Measurements from ENCODE around the gene TSC2.
A peak's percentile ranks its signal among the peaks of the same experiment; 100 is the strongest.
"Not testable (repeated sequence)": the region's sequence is repeated elsewhere in the genome, so short reads cannot be mapped to it uniquely, and the experiment has no call there.

Gene TSC2

DNA sequence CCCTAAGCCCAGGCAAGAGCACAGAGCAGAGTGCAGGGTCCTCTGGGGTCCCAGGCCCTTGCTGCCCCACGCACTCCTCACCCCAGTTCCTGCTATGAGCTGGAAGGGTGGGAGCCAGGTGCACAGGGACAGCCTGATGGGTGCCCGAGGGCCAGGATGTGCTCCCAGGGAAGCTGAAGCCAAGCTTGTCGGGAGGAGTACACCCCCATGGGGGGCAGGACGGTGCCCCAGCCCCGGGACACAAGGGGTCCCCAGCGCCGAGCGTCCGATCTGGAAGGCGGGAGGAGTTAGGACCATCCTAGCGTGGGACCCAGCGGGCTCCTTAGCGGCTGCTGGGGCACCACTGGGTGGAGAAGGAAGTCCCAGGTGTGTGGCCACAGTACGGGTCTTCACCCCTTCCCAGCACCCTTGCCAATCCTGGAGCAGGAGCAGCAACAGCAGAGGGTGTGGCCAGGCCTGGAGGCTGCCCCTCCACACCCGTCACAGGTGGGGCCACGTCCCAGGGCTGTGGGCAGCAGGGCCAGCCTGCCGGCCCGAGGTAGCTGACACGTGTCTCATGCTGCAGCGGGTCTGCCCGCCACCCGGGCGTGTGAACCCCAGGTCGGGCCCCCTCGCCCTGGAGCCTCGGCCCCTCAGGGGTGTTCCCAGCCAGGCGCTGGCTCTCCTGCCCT, 76.1 kb downstream of the TSC2 start:
- H3K4me3 Mint-ChIP-seq; H3K36me3 Mint-ChIP-seq (ENCODE audit: low read depth); ATAC-seq; H3K27me3 Mint-ChIP-seq; H3K9me3 Mint-ChIP-seq; DNase-seq; H3K27ac Mint-ChIP-seq: not testable (repeated sequence)
- H3K4me1 Mint-ChIP-seq, result peaks cover 13% of the 10 kb centered on the region

DNA sequence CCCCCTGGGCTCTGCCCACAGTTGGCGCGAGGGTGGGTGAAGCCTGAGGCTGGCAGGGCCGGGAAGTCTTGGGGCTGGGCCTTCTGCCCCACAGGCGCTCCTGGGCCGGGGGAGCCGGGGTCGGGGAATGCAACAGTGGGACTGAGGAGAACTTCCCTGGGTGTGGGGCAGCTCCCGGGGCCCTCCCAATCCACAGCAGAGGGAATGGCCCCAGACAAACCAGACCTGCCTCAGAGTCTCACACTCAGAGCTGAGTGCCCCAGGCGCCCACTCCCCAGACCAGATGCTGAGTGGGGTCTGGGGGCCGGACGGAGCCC, 76.5 kb downstream of the TSC2 start:
- H3K36me3 Mint-ChIP-seq (ENCODE audit: low read depth); H3K27me3 Mint-ChIP-seq; H3K4me3 Mint-ChIP-seq; H3K27ac Mint-ChIP-seq; H3K9me3 Mint-ChIP-seq; DNase-seq; ATAC-seq: not testable (repeated sequence)
- peaks cover 16% of the 10 kb centered on the region for H3K4me1 Mint-ChIP-seq

DNA sequence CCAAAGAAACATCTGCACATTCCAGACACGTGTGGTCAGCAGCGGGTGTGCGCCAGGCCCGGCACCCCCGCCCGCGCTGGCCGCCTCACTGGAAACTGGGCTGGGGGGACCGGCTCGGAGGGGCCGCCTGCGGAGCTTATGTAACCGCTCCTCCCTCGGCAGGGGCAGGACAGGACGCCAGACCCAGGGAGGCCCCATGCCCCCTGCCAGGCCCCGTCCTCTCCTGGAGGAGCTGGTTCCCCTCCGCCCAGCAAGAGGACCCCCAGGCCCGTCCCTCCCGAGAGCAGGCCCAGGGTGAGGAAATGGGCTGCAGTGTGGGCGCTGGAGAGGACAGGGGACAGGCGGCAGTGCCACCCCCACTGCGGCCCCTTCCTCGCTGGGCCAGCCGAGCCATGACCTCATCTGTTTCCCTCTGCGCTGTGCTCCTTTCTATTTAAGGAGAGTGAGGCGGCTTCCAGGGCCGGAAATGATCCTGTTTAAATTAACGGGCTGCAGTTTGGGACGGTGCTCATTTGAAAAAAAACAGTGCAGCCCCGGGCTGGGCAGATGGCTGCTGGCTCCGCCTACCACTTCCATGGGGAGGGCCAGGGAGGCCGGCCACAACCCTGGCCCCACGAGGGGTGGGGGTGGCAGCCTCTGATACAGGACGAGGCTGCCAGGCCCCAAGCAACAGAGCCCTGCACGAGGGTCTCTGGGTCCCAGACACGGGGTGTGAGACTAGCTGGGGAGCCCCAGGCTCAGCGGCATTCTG, 77.1 kb downstream of the TSC2 start:
- H3K4me3 Mint-ChIP-seq; H3K27me3 Mint-ChIP-seq; DNase-seq; H3K36me3 Mint-ChIP-seq (ENCODE audit: low read depth); H3K27ac Mint-ChIP-seq; ATAC-seq; H3K9me3 Mint-ChIP-seq: not testable (repeated sequence)
- H3K4me1 Mint-ChIP-seq, result peaks cover 18% of the 10 kb centered on the region

DNA sequence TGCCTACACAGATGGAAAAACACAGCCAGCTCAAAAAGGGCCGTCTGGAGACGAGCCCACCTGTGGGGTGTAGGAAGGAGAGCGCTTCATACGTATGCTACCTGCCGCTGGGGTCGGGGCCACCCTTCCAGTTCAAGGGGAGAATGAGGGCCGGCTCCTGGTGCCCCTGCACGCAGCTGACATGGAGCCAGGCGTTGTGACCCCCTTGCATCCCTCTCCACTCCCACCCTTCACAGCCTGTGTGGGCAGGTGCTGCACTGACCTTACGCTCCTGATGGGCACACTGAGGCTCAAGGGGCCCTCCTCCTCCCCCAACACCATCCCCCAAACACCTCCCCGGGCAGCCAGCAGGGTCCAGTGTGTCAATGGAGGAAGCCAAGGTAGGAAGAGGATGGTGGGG, 77.8 kb downstream of the TSC2 start:
- not testable (repeated sequence) for H3K27ac Mint-ChIP-seq; H3K4me3 Mint-ChIP-seq; H3K27me3 Mint-ChIP-seq; H3K9me3 Mint-ChIP-seq; ATAC-seq; H3K36me3 Mint-ChIP-seq (ENCODE audit: low read depth); DNase-seq
- H3K4me1 Mint-ChIP-seq, result peaks cover 18% of the 10 kb centered on the region

- not testable (repeated sequence) for H3K27me3 Mint-ChIP-seq; H3K4me3 Mint-ChIP-seq; H3K27ac Mint-ChIP-seq; H3K36me3 Mint-ChIP-seq (ENCODE audit: low read depth); DNase-seq; ATAC-seq; H3K9me3 Mint-ChIP-seq
- H3K4me1 Mint-ChIP-seq, result peaks cover 18% of the 10 kb centered on the region
Observed at GRCh38 chr16:2126161-2126743, 78.5 kb downstream of the TSC2 start.

DNA sequence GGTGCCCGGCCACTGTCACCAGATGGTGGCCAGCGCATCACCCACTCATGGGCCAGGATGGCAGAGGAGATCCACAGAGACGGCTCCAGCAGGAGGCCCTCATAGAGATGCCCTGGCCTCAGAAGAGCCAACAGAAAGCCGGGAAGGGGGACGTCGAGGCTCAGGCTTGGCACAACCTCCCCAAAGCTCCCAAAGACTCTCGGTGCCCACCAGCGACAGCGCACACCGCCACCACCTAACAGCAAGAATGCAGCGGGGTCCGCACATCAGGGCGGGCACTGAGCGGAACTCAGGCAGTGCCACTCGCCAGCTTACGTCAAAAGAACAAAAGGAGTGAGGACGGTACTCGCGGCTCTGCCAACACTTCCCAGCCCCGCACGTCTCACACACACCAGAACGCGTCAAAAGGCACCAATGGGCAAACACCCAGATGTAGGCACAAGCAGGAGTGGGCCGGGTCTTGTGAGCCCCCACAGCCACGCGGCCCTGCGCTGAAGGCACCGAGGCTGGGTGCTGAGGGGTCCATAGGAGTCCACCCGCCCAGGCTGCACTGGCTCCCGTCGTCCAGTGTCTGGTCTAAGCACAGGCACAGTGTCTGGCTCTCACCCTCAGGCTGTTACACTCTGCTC, 79.3 kb downstream of the TSC2 start:
- not testable (repeated sequence) for H3K27ac Mint-ChIP-seq; H3K4me3 Mint-ChIP-seq; H3K27me3 Mint-ChIP-seq; H3K36me3 Mint-ChIP-seq (ENCODE audit: low read depth); H3K9me3 Mint-ChIP-seq; DNase-seq
- ATAC-seq, result peak; percentile 3
- peaks cover 18% of the 10 kb centered on the region for H3K4me1 Mint-ChIP-seq

GRCh38 chr16:2127630-2128280, 80.0 kb downstream of the TSC2 start:
- ATAC-seq, result peak; percentile 0
- not testable (repeated sequence) for H3K27ac Mint-ChIP-seq; H3K27me3 Mint-ChIP-seq; H3K9me3 Mint-ChIP-seq; DNase-seq; H3K36me3 Mint-ChIP-seq (ENCODE audit: low read depth); H3K4me3 Mint-ChIP-seq
- H3K4me1 Mint-ChIP-seq, result peaks cover 18% of the 10 kb centered on the region

DNA sequence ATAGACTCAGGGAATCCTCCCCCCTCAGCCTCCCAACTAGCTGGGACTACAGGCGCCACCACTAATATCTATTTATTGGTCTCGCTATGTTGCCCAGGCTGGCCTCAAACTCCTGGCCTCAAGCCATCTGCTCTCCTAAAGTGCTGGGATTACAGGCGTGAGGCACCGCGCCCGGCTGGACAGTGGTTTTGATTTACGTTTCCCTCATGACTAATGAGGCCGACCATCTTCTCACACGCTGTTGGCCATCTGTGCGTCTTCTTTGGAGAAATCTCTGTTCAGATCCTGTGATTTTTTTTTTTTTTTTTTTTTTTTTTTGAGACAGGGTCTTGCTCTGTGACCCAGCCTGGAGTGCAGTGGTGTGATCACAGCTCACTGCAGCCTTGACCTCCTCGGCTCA, 81.5 kb downstream of the TSC2 start:
- H3K4me3 Mint-ChIP-seq; H3K9me3 Mint-ChIP-seq; H3K27ac Mint-ChIP-seq; ATAC-seq; H3K36me3 Mint-ChIP-seq (ENCODE audit: low read depth); H3K27me3 Mint-ChIP-seq; DNase-seq: not testable (repeated sequence)
- peaks cover 18% of the 10 kb centered on the region for H3K4me1 Mint-ChIP-seq

- H3K9me3 Mint-ChIP-seq; H3K27me3 Mint-ChIP-seq; H3K4me3 Mint-ChIP-seq; ATAC-seq; H3K36me3 Mint-ChIP-seq (ENCODE audit: low read depth); H3K27ac Mint-ChIP-seq; DNase-seq: not testable (repeated sequence)
- H3K4me1 Mint-ChIP-seq, result peaks cover 18% of the 10 kb centered on the region
Observed at GRCh38 chr16:2129890-2130447, 82.2 kb downstream of the TSC2 start.

GRCh38 chr16:2133797-2134196, 86.0 kb downstream of the TSC2 start:
- peaks cover 11% of the 10 kb centered on the region for H3K4me1 Mint-ChIP-seq
- H3K4me3 Mint-ChIP-seq, H3K27ac Mint-ChIP-seq: not testable (repeated sequence)

GRCh38 chr16:2135071-2135470, 87.3 kb downstream of the TSC2 start:
- not testable (repeated sequence) for H3K27ac Mint-ChIP-seq; ATAC-seq; H3K4me1 Mint-ChIP-seq; H3K27me3 Mint-ChIP-seq; H3K9me3 Mint-ChIP-seq; H3K36me3 Mint-ChIP-seq (ENCODE audit: low read depth)
- H3K4me3 Mint-ChIP-seq, result peak overlapping the region; percentile 74
- DNase-seq, result peak; percentile 25

More at GRCh38 chr16:2133797-2134196, 86.0 kb downstream of the TSC2 start:
- DNase-seq; H3K36me3 Mint-ChIP-seq (ENCODE audit: low read depth); H3K27me3 Mint-ChIP-seq; H3K9me3 Mint-ChIP-seq; ATAC-seq: not testable (repeated sequence)

GRCh38 chr16:2135770-2136490, 88.1 kb downstream of the TSC2 start, which contains the start of gene PKD1:
Gene PKD1 (minus strand): TSS chr16:2135898. CDS start chr16:2135689, 209 bp downstream.
- not testable (repeated sequence) for H3K4me1 Mint-ChIP-seq; H3K36me3 Mint-ChIP-seq (ENCODE audit: low read depth); H3K9me3 Mint-ChIP-seq; H3K27me3 Mint-ChIP-seq
- DNase-seq (peak; percentile 100), ATAC-seq (peak; percentile 68)
- Mint-ChIP-seq H3K27ac (peak within 1 kb of the TSS; percentile 91), H3K4me3 (peak within 1 kb of the TSS; percentile 88)

Measured in activated naive CD8-positive, alpha-beta T cell treated with anti-CD3 and anti-CD28 coated beads, Interleukin-2, amount 50 U/mL, for 24 hours (primary cell).